Osteoblast (primary cell): ENCODE results near the gene SECTM1. TPM values are rescaled to one million over a fixed set of nuclear protein-coding genes. Genes with fewer than 3 reads are reported as not detected.
"Not testable (repeated sequence)": the region's sequence is repeated elsewhere in the genome, so short reads cannot be mapped to it uniquely, and the experiment has no call there.

Experiments
- DNase-seq: peaks from one replicate; pipeline ENCODE4 v3.0.0; 2011; ENCODE audit warnings: low spot score, mixed read lengths; ENCODE audit not compliant: insufficient read length; ENCODE audit errors: missing footprints
- H2AFZ ChIP-seq: 2 replicates; pipeline ENCODE4 v1.6.0; 2011; ENCODE audit warnings: mild to moderate bottlenecking, low read length
- H3K27ac ChIP-seq: 2 replicates; pipeline ENCODE4 v1.5.1; 2011; ENCODE audit warnings: mild to moderate bottlenecking, low read depth, low read length, moderate library complexity
- H3K27me3 ChIP-seq: 2 replicates; pipeline ENCODE4 v1.6.0; 2012; ENCODE audit warnings: mild to moderate bottlenecking, control low read depth, inconsistent platforms, low read length, moderate library complexity; ENCODE audit not compliant: insufficient read depth
- H3K36me3 ChIP-seq: 2 replicates; pipeline ENCODE4 v1.5.1; 2011; ENCODE audit warnings: mild to moderate bottlenecking, low read length, control low read depth, moderate library complexity; ENCODE audit not compliant: insufficient read depth
- H3K4me1 ChIP-seq: 2 replicates; pipeline ENCODE4 v1.5.1; 2011; ENCODE audit warnings: mild to moderate bottlenecking, low read length, control low read depth, moderate library complexity; ENCODE audit not compliant: insufficient read depth
- H3K4me2 ChIP-seq: 2 replicates; pipeline ENCODE4 v1.6.0; 2011; ENCODE audit warnings: mild to moderate bottlenecking, low read length; ENCODE audit not compliant: insufficient read depth
- H3K4me3 ChIP-seq: fragments of 200-600 bp; sonication (generic); 3 replicates; pipeline ENCODE4 v1.5.1; 2012; ENCODE audit warnings: mild to moderate bottlenecking, low read length, inconsistent platforms; ENCODE audit not compliant: insufficient read depth
- H3K79me2 ChIP-seq: 2 replicates; pipeline ENCODE4 v1.6.0; 2012; ENCODE audit warnings: mild to moderate bottlenecking, low read length, control low read depth, inconsistent platforms; ENCODE audit not compliant: insufficient read depth
- H3K9me3 ChIP-seq: 2 replicates; pipeline ENCODE4 v1.5.1; 2011; ENCODE audit warnings: low read depth, low read length, control low read depth
- H4K20me1 ChIP-seq: 2 replicates; pipeline ENCODE4 v1.6.0; 2012; ENCODE audit warnings: mild to moderate bottlenecking, low read length, control low read depth; ENCODE audit not compliant: insufficient read depth
- CTCF ChIP-seq: IDR thresholded peaks from 2 replicates; pipeline ENCODE4 v1.5.1; 2011; ENCODE audit warnings: mild to moderate bottlenecking, low read depth, low read length, moderate library complexity; ENCODE audit errors: extremely low read depth
- total RNA-seq: library from RNA; depleted of rRNA; stranded (reverse); fragments of >200 nt; gene quantifications from 2 replicates; pipeline ENCODE4 v1.2.3, GENCODE V29; 2012

The SECTM1 gene
- total RNA-seq, 1 donor, result 5.8 TPM

- H3K4me2 ChIP-seq, result no peak overlapping the region
- H3K36me3 ChIP-seq, result no peaks in the 10 kb centered on the region
- peak; percentile 71 for DNase-seq
- H2AFZ ChIP-seq, result no peak overlapping the region
- H3K79me2 ChIP-seq, result no peaks in the 10 kb centered on the region
- H4K20me1 ChIP-seq, result no peaks in the 10 kb centered on the region
- H3K9me3 ChIP-seq, result no peaks in the 10 kb centered on the region
- no peak overlapping the region for H3K4me3 ChIP-seq
- peaks cover 24% of the 10 kb centered on the region for H3K27me3 ChIP-seq
- TF ChIP-seq CTCF, result no peak
- no peak overlapping the region for H3K27ac ChIP-seq
- H3K4me1 ChIP-seq, result no peaks in the 10 kb centered on the region
These were observed 15.7 kb upstream of the SECTM1 start for GRCh38 chr17:82349287-82349701.

GRCh38 chr17:82348866-82349265, 15.3 kb upstream of the SECTM1 start:
- no peak overlapping the region for H3K4me2 ChIP-seq
- peak; percentile 82 for DNase-seq

DNA sequence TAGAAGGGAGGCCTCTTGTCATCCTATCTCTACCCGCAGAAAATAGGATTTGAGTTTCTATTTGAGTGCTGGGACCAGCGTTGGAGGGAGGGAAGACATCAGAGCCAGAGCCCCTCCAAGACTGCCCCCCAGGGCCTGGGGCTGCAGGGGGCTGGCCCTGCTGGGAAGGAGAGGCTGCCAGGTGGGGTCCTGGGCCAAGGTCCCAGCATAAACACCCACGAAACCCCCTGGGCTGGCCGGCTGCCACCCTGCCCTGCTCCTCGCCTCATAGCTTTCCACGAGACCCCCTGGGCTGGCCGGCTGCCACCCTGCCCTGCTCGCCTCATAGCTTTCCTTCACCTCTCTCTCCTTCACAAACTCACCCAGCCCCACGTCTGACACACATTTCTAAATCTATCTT, 14.9 kb upstream of the SECTM1 start:
- Histone ChIP-seq H3K79me2 (no peaks in the 10 kb centered on the region), H3K9me3 (no peaks in the 10 kb centered on the region), H3K36me3 (no peaks in the 10 kb centered on the region), H3K27me3 (peaks cover 24% of the 10 kb centered on the region), H3K4me3 (no peak overlapping the region), H3K4me2 (no peak overlapping the region), H4K20me1 (no peaks in the 10 kb centered on the region), H3K27ac (no peak overlapping the region), H2AFZ (no peak overlapping the region), H3K4me1 (no peaks in the 10 kb centered on the region)
- TF ChIP-seq CTCF, result no peak
- DNase-seq, result peak; percentile 63

More at GRCh38 chr17:82348866-82349265, 15.3 kb upstream of the SECTM1 start:
- Histone ChIP-seq H3K4me1 (no peaks in the 10 kb centered on the region), H3K27me3 (peaks cover 24% of the 10 kb centered on the region), H3K4me3 (no peak overlapping the region), H3K27ac (no peak overlapping the region), H3K9me3 (no peaks in the 10 kb centered on the region), H4K20me1 (no peaks in the 10 kb centered on the region), H3K79me2 (no peaks in the 10 kb centered on the region), H3K36me3 (no peaks in the 10 kb centered on the region), H2AFZ (no peak overlapping the region)
- no peak for TF ChIP-seq CTCF

DNA sequence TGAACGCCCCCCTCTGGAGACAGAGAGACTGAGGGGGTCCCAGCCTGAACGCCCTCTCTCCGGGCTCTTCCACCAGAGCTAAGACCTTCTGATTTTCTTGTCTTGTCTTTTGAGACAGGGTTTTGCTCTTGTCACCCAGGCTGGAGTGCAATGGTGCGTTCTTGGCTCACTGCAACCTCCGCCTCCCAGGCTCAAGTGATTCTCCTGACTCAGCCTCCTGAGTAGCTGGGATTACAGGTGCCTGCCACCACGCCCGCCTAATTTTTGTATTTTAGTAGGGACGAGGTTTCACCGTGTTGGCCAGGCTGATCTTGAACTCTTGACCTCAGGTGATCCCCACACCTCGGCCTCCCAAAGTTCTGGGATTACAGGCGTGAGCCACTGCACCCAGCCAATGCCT, 14.4 kb upstream of the SECTM1 start:
- H4K20me1 ChIP-seq, H3K4me3 ChIP-seq, H2AFZ ChIP-seq, H3K9me3 ChIP-seq, H3K4me2 ChIP-seq, H3K36me3 ChIP-seq, H3K27ac ChIP-seq, H3K4me1 ChIP-seq, H3K79me2 ChIP-seq, DNase-seq: not testable (repeated sequence)
- H3K27me3 ChIP-seq, result peaks cover 24% of the 10 kb centered on the region
